ENCODE results near the gene AHCYL2.
"Not testable (repeated sequence)": the region's sequence is repeated elsewhere in the genome, so short reads cannot be mapped to it uniquely, and the experiment has no call there.

The AHCYL2 gene

GRCh38 chr7:129292861-129293260, 68.0 kb downstream of the AHCYL2 start:
- DNase-seq (ENCODE audit: low read depth), result no peak

GRCh38 chr7:129295015-129295423, 70.2 kb downstream of the AHCYL2 start:
- no peak for DNase-seq (ENCODE audit: low read depth)

- no peak for DNase-seq (ENCODE audit: low read depth)
These were observed 73.6 kb downstream of the AHCYL2 start for GRCh38 chr7:129298268-129298893.

GRCh38 chr7:129299889-129300288, 75.1 kb downstream of the AHCYL2 start:
- no peak for DNase-seq (ENCODE audit: low read depth)

- not testable (repeated sequence) for DNase-seq (ENCODE audit: low read depth)
These were observed 75.5 kb downstream of the AHCYL2 start for GRCh38 chr7:129300299-129300698.

- no peak for DNase-seq (ENCODE audit: low read depth)
These were observed 82.8 kb downstream of the AHCYL2 start for GRCh38 chr7:129307592-129307991.

- DNase-seq (ENCODE audit: low read depth), result no peak
These were observed 83.2 kb downstream of the AHCYL2 start for GRCh38 chr7:129308047-129308446.

GRCh38 chr7:129311429-129311828, 86.6 kb downstream of the AHCYL2 start:
- DNase-seq (ENCODE audit: low read depth), result no peak

GRCh38 chr7:129313282-129313681, 88.5 kb downstream of the AHCYL2 start:
- no peak for DNase-seq (ENCODE audit: low read depth)

- no peak for DNase-seq (ENCODE audit: low read depth)
These were observed 91.1 kb downstream of the AHCYL2 start for GRCh38 chr7:129315960-129316359.

GRCh38 chr7:129317450-129317849, 92.6 kb downstream of the AHCYL2 start:
- DNase-seq (ENCODE audit: low read depth), result no peak

- no peak for DNase-seq (ENCODE audit: low read depth)
These were observed 102.2 kb downstream of the AHCYL2 start for GRCh38 chr7:129327076-129327475.

GRCh38 chr7:129332254-129333035, 107.6 kb downstream of the AHCYL2 start:
- DNase-seq (ENCODE audit: low read depth), result no peak

GRCh38 chr7:129334473-129334872, 109.6 kb downstream of the AHCYL2 start:
- DNase-seq (ENCODE audit: low read depth), result no peak

GRCh38 chr7:129338450-129338849, 113.6 kb downstream of the AHCYL2 start:
- DNase-seq (ENCODE audit: low read depth), result no peak

- no peak for DNase-seq (ENCODE audit: low read depth)
These were observed 116.4 kb downstream of the AHCYL2 start for GRCh38 chr7:129341212-129341611.

- no peak for DNase-seq (ENCODE audit: low read depth)
These were observed 117.3 kb downstream of the AHCYL2 start for GRCh38 chr7:129341816-129342806.

GRCh38 chr7:129343099-129343700, 118.4 kb downstream of the AHCYL2 start:
- DNase-seq (ENCODE audit: low read depth), result no peak

GRCh38 chr7:129347330-129347729, 122.5 kb downstream of the AHCYL2 start:
- no peak for DNase-seq (ENCODE audit: low read depth)

GRCh38 chr7:129348023-129348740, 123.4 kb downstream of the AHCYL2 start:
- DNase-seq (ENCODE audit: low read depth), result no peak

GRCh38 chr7:129351320-129351719, 126.5 kb downstream of the AHCYL2 start:
- DNase-seq (ENCODE audit: low read depth), result no peak
